SK-N-SH (cell line): Measurements from ENCODE around the gene SLC25A21.

Experiments
- MXI1 ChIP-seq: IDR thresholded peaks from 2 replicates; pipeline ENCODE4 v1.6.1; 2012; ENCODE audit warnings: mild to moderate bottlenecking, low read depth, low read length, improper control_type of control experiment
- POLR2AphosphoS5 ChIP-seq: IDR thresholded peaks from 2 replicates; pipeline ENCODE4 v1.6.1; 2012; ENCODE audit warnings: low read depth, low read length
- RCOR1 ChIP-seq: fragments of 150-350 bp; IDR thresholded peaks from 2 replicates; pipeline ENCODE4 v1.6.1; 2017; ENCODE audit warnings: antibody characterized with exemption, low read length
- TF ChIP-seq, protein P1 (sequence below): fragments of 200-600 bp; sonication (generic); IDR thresholded peaks from 2 replicates; pipeline ENCODE4 v1.6.1; 2017; ENCODE audit warnings: antibody characterized with exemption, mild to moderate bottlenecking, moderate library complexity

GRCh38 chr14:36683083-36683724 lies 489.2 kb downstream of the SLC25A21 start:
- TF ChIP-seq, protein P1, sequence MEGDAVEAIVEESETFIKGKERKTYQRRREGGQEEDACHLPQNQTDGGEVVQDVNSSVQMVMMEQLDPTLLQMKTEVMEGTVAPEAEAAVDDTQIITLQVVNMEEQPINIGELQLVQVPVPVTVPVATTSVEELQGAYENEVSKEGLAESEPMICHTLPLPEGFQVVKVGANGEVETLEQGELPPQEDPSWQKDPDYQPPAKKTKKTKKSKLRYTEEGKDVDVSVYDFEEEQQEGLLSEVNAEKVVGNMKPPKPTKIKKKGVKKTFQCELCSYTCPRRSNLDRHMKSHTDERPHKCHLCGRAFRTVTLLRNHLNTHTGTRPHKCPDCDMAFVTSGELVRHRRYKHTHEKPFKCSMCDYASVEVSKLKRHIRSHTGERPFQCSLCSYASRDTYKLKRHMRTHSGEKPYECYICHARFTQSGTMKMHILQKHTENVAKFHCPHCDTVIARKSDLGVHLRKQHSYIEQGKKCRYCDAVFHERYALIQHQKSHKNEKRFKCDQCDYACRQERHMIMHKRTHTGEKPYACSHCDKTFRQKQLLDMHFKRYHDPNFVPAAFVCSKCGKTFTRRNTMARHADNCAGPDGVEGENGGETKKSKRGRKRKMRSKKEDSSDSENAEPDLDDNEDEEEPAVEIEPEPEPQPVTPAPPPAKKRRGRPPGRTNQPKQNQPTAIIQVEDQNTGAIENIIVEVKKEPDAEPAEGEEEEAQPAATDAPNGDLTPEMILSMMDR: no peak
- TF ChIP-seq MXI1 (no peak), POLR2AphosphoS5 (no peak), RCOR1 (no peak)
